Epithelial cell of proximal tubule (primary cell): ENCODE data around the gene SARNP. TPM values are rescaled to one million over a fixed set of nuclear protein-coding genes. Genes with fewer than 3 reads are reported as not detected.
"Not testable (repeated sequence)": the region's sequence is repeated elsewhere in the genome, so short reads cannot be mapped to it uniquely, and the experiment has no call there.

Experiments
- DNase-seq: peaks from one replicate; pipeline ENCODE4 v3.0.0-alpha.2; 2011; ENCODE audit warnings: low read depth
- H3K4me3 ChIP-seq: 2 replicates; pipeline ENCODE4 v1.5.1; 2011; ENCODE audit warnings: low read depth, mild to moderate bottlenecking, low read length
- CTCF ChIP-seq: conservative IDR thresholded peaks from 2 replicates; pipeline ENCODE4 v1.5.1; 2012; ENCODE audit warnings: low read depth, mild to moderate bottlenecking, low read length
- total RNA-seq: library from RNA; depleted of rRNA; stranded (reverse); fragments of >200 nt; gene quantifications from 2 replicates; pipeline ENCODE4 v1.2.3, GENCODE V29; 2015

The SARNP gene, protein sequence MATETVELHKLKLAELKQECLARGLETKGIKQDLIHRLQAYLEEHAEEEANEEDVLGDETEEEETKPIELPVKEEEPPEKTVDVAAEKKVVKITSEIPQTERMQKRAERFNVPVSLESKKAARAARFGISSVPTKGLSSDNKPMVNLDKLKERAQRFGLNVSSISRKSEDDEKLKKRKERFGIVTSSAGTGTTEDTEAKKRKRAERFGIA
- total RNA-seq: 155 and 203 TPM in 2 replicates

DNA sequence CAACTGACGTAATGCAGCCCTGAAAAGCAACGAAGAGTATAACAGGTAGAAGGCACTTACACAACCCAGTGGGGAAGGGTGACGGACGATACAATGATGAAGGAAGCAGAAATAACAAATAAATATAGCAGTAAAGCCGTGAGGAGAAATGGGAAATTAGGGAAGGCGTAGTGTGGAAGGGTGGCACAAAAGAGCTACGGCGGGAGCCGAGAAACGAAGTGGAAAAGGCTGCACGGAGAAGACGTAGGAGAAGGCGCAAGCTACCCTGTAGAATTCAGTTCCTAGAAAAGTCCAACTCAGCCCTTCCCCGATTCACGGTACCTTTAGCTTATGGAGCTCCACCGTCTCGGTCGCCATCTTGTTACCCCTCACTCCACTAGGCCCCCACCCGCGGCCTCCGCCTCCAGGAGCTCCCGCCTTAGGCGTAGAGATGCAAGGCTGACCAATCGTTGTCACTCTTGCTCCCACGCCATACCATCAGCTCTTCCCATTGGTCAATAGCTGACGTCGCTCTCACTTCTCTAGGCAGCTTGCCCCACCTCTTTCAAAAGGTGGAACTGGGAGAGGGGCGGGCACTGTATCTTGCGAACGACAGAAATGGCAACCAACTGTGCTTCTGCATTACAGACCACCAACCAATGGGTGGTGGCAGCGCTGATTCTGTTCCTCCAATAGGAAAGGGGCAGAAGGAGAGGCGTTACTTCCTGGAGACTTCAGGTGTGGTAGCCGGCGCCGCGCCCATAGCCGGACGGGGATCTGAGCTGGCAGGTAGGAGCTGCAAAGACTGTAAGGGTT, at the start of gene SARNP, which contains the start of gene ORMDL2:
TSS of gene SARNP (minus strand) at position 380 of the 795 bp plus-strand sequence. CDS start at position 357, 23 bp downstream.
TSS of gene ORMDL2 (plus strand) at position 697 of the 795 bp plus-strand sequence. CDS start 959 bp downstream, outside the sequence.
- TF ChIP-seq CTCF: no peak
- peak; percentile 98 for DNase-seq
- H3K4me3 ChIP-seq: peak within 1 kb of the TSS; percentile 99

GRCh38 chr12:55866454-55867004, 49.0 kb upstream of the SARNP start:
- DNase-seq, H3K4me3 ChIP-seq: not testable (repeated sequence)

GRCh38 chr12:55865327-55865726, 47.8 kb upstream of the SARNP start:
- no peak for TF ChIP-seq CTCF
- H3K4me3 ChIP-seq: no peak overlapping the region
- DNase-seq: no peak

DNA sequence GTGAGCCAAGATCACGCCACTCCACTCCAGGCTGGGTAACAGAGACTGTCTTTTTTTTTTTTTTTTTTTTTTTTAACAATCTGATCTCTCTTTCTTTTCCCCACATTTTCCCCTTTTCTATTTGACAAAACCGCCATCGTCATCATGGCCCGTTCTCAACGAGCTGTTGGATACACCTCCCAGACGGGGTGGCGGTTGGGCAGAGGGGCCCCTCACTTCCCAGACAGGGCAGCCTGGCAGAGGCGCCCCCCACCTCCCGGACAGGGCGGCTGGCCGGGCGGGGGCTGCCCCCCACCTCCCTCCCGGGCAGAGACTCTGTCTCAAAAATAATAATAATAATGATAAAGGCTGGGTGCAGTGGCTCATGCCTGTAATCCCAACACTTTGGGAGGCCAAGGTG, 45.4 kb upstream of the SARNP start:
- H3K4me3 ChIP-seq, DNase-seq: not testable (repeated sequence)

DNA sequence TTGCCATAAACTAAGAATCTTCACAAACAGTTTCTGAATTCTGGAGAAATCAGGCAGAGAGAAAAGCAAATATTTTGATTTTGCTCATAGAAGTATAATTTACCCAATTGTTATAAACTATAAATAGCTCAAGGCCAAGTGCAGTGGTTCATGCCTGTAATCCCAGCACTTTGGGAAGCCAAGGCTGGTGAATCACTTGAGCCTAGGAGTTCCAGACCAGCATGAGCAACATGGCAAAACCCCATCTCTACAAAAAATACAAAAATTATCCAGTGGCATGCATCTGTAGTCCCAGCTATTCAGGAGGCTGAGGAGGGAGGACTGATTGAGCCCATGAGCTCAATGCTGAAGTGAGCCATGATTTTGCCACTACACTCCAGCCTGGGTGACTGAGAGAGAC, 44.8 kb upstream of the SARNP start:
- no peak for DNase-seq
- no peak for TF ChIP-seq CTCF
- no peak overlapping the region for H3K4me3 ChIP-seq

DNA sequence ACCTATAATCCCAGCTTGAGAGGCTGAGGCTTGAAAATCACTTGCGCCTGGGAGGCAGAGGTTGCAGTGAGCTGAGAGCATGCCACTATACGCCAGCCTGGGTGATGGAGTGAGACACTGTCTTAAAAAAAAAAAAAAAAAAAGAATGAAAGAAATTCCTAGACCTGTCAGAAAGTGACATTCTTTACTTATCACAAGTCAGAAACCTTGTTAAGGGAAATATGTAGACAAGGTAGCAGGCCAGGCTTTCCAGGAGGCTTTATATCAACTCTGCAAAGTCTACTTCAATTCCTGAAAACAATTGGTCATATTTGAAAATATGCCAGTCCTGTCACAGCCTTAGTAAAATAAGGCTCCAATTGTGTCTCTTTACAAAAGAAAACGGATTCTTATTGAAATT, 44.3 kb upstream of the SARNP start:
- DNase-seq: no peak
- H3K4me3 ChIP-seq: no peak overlapping the region
- TF ChIP-seq CTCF: no peak

DNA sequence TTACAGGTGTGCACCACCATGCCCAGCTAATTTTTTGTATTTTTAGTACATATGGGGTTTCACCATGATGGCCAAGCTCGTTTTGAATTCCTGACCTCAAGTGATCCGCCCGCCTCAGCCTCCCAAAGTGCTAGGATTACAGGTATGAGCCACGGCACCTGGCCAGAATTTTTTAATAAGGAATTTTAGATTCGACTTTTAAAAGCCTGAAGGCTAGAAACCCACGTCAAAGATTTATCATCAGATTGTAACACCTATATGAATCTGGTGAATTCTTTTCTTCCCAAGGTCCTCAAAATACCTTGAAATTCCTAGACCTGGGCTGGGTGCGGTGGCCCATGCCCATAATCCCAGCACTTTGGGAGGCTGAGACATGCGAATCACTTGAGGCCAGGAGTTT, 43.9 kb upstream of the SARNP start:
- H3K4me3 ChIP-seq: no peak overlapping the region
- TF ChIP-seq CTCF: no peak
- DNase-seq: no peak
